Stimulated activated CD4-positive, alpha-beta T cell treated with anti-CD3 and anti-CD28 coated beads, TNF-alpha, amount 100 ng/mL, for 24 hours (primary cell): Measurements from ENCODE around the gene WWP2.
A peak's percentile ranks its signal among the peaks of the same experiment; 100 is the strongest.
"Not testable (repeated sequence)": the region's sequence is repeated elsewhere in the genome, so short reads cannot be mapped to it uniquely, and the experiment has no call there.

ENCODE experiments used
- DNase-seq, 3 experiments: peaks; one replicate each; pipeline ENCODE4 v3.0.0-alpha.2; 2020; ENCODE audit warnings: low read depth in 3 of 3

Gene WWP2

GRCh38 chr16:69745959-69746358 lies 16.2 kb upstream of the WWP2 start:
- no peak for DNase-seq

GRCh38 chr16:69747115-69747514 lies 15.0 kb upstream of the WWP2 start:
- DNase-seq, result no peak

DNA sequence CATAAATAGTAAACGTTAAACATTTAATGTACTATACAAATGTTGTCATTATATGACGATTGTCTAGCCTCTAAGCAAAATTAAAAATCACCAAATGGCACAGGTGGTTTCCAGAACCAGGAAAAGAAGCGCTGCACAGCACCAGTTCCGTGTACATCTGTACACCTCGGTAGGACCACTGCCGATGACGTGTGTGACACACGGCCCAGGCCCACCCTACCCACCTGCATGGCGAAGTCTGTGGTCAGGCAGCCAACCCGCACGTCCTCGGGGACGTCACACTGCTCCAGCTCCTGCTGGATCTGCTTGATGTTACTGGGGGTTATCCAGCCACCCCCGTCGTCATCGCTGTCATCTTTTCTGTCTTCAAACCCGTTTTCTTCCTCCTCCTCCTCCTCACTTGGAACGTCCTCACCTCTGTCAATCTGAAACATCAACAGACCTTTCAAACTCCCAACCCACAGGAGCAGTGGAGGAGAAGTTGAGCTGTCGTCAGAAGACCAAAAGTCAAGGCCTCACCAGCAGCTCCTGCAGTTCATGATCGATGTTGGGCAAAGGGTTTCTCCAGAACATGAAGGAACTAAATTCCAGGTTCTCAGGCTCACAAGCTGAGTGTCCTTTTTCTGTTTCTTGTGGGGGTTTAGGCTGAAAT lies 13.3 kb upstream of the WWP2 start:
- no peak for DNase-seq

DNA sequence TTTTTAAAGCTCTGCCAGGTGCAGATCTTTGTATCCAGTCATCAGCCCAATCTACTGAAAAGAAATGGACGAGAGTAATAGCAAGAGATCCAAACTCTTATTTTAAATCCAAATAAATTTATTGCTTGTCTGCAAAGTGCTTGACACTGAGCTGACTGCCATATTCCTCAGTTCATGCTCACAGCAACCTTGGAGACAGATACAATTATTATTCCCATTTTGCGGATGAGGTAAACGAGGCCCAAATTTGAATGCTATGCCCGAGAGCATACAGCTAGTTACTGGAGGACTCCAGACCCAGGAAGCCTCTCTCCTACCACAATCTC lies 8.0 kb upstream of the WWP2 start:
- no peak for DNase-seq

- DNase-seq, result peak; percentile 88 to 97 (median 92)
Observed at GRCh38 chr16:69754469-69755310, 7.4 kb upstream of the WWP2 start, which contains the start of gene NOB1. Gene NOB1, minus strand, starts transcription at chr16:69754926. Its CDS starts 16 bp downstream, at chr16:69754910.

GRCh38 chr16:69756705-69757104 lies 5.4 kb upstream of the WWP2 start:
- no peak for DNase-seq

DNA sequence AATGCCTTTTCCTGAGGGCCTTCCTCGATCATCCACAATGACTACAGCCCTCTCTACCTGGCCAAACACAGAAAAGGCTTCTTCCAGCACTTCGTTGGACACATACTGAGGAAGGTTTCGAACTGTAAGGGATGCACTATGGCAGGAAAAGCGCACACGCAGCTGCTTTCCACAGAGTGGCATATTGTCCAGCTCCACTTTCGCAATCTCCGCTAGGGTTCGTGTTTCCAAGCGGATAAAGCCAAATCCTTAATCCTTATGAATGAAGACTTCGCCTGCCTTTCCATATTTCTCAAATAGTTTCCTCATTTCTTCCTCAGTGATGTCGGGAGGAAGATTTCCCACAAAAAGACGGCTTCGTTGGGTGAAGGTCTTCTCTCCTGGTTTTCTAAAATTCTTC lies 4.8 kb upstream of the WWP2 start:
- DNase-seq, result not testable (repeated sequence)

DNA sequence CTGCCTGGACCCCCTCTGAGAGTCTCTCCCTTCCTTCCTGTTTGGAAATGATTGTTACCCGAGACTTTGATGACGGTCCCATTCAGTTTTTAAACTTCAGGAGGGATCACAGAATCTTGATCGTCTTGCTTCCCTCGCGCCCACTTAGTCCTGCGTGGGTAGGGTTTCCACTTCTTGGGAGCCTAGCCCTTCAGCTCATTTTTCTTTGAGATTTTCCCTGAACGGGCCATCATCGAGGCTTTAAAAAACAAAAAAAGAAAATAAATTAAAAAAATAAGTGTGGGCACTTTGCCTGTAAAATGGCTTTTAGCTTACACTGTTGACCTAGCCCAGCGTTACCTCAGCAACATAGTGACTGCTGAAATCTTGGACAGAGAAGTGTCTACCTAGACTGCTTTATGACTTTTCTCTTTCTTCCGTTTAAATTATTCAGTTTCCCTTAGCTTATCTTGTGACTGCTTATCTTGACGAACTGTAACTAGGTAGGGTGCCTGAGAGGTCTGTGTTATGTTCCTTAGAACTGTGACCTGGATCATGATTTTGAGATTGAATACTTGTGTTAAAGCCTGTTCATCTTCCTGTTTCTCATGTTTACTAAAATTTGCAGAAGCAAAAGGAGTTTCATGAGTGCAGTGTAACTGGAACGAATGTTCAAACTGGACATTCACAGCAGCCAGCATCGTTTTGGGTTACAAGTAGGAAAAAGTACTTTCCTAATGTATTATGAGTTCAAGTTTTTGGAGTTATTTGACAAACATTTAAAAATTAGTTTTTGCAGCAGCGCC lies 874 bp downstream of the WWP2 start:
- DNase-seq, result no peak

- DNase-seq, result no peak
Observed at GRCh38 chr16:69763599-69763942, 1.4 kb downstream of the WWP2 start.

DNA sequence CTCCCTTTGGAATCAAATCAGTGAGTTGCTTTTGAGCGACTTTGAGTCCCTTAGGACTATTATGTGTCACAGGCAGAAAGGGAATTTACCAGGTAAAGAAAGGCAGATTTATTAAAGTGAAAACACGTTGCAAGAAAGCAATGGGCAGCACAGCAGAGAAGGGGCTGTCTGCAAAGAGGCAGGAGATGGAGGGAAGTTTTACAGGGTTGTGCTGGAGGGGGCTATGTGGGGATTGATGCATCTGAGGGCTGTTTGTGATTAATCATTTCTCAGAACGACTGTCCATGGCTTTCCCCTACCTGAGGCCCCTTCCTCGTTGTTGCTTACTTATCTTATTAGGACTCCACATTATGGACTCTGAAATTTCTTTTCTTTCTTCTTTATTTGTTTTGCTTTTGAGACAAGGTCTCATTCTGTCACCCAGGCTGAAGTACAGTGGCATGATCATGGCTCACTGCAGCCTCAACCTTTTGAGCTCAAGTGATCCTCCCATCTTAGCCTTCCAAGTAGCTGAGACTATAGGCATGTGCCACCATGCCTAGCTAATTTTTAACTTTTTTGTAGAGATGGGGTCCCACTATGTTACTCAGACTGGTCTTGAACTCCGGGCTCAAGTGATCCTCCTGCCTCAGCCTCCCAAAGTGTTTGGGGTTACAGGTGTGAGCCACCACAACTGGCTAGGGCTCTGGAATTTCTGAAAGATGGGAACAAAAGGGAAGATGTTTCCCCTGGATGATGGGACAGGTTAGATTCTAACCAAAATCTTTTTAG lies 5.5 kb downstream of the WWP2 start:
- no peak for DNase-seq

GRCh38 chr16:69768666-69769065 lies 6.5 kb downstream of the WWP2 start:
- DNase-seq, result no peak

- no peak for DNase-seq
Observed at GRCh38 chr16:69769404-69769803, 7.3 kb downstream of the WWP2 start.

- no peak for DNase-seq
Observed at GRCh38 chr16:69771651-69771967, 9.5 kb downstream of the WWP2 start.

GRCh38 chr16:69773260-69773947 lies 11.3 kb downstream of the WWP2 start:
- no peak for DNase-seq

- DNase-seq, result no peak
Observed at GRCh38 chr16:69775563-69775962, 13.4 kb downstream of the WWP2 start.

DNA sequence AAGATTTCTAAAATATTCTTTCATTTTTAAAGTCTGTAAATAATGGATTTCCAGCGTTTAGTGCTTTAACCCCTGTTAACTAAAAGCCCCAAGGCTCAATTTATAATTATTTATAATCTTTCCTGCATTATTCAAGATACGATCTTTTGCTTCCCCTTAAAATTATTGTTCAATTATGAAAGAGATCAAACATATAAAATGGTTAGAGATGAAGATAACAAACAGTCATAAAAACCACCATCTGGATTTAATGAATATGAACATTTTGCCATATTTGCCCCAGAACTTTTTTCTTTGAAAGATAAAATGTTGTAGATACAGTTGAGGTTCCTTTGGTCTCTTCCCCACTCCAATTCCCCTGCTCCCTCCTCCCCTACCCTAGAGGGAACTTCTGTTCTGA lies 17.6 kb downstream of the WWP2 start:
- no peak for DNase-seq

GRCh38 chr16:69781118-69781517 lies 19.0 kb downstream of the WWP2 start:
- DNase-seq, result no peak

- no peak for DNase-seq
Observed at GRCh38 chr16:69784586-69784985, 22.5 kb downstream of the WWP2 start.

DNA sequence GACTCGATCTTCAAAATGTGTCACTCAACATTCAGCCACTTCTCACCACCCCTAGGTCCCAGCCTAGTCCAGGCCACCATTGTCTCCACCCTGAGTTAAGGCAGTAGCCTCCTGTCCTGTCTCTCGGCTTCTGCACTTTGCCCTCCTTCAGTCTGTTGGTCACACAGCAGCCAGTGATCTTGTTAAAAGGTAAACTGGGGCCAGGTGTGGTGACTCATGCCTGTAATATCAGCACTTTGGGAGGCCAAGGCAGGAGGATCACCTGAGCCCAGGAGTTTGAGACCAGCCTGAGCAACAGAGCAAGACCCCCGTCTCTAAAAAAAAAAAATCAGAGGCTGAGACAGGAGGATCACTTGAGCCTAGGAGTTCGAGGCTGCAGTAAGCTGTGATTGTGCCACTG lies 25.8 kb downstream of the WWP2 start:
- DNase-seq, result no peak

DNA sequence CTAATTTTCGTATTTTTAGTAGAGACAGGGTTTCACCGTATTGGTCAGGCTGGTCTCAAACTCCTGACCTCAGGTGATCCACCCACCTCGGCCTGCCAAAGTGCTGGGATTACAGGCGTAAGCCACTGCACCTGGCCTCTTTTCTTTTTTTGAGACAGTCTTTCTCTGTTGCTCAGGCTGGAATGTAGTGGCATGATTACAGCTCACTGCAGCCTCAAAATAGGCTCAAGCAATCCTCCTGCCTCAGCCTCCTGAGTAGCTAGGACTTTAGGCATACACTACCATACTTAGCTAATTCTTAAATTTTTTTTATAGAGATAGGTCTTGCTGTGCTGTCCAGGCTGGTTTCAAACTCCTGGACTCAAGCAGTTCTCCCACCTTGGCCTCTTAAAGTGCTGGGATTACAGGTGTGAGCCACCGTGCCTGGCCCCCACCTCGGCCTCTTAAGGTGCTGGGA lies 29.3 kb downstream of the WWP2 start:
- not testable (repeated sequence) for DNase-seq

DNA sequence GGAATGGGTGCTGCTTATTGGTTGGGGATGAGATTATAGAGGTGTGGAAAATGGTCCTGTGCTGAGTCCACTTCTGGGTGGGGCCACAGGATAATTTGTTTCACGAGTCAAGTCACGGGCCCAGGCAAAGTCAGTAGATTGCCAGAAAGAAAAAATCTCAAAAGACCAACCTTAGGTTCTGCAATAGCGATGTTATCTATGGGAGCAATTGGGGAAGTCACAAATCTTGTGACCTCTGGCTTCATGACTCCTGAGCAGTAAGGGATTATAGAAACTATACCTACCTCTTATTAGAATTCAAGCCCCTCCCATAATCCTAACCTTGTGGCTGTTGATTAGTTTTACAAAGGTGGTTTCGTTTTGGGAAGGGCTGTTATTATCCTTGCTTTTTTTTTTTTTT lies 31.4 kb downstream of the WWP2 start:
- no peak for DNase-seq
